Spleen (tissue), 7 donors: ENCODE measurements around the gene IGSF21.

Experiments
- POLR2AphosphoS5 ChIP-seq, 3 donors: sonication (generic); formaldehyde crosslinking; IDR thresholded peaks; one replicate each; pipeline ENCODE4 v1.5.1; 2017; ENCODE audit warnings: antibody characterized with exemption in 3 of 3
- TF ChIP-seq, protein P1 (sequence below), 11 experiments: fragments of 200-600 bp in 7 of 11; fragments of 450-650 bp in 4 of 11; sonication (generic) in 4 of 11; IDR thresholded peaks in 8 of 11; conservative IDR thresholded peaks in 3 of 11; 1 replicate in 7 of 11; 2 replicates in 4 of 11; pipeline versions ENCODE4 v1.4.0 to v1.8.0; 2016 to 2021; ENCODE audit warnings: antibody characterized with exemption in 11 of 11, inconsistent platforms in 4 of 11, mild to moderate bottlenecking in 1 of 11
- donor health status: DM: no; HTN: no; CAD: no; lungs with moderate emphysema.
- donor health status: DM: no; HTN: no; CAD: no.
- donor health status: DM: no; HTN: no; CAD: no.

DNA sequence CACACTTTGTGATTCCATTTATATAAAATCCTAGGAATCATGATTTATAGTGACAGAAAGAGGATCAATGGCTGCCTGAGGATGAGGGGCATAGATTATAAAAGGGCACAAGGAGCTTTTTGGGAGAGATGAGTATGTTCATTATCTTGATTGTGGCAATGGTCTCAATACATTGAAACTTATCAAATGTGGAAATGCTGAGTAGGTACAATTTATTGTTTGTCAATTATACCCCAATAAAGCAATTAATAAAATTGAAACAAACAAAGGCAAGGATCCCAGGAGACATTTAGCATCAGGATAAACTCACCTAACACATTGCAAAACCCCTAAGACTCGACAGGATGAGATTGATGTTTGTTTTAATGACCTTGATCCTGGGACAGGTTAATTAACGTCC is 220.1 kb downstream of the IGSF21 start:
- no peak for TF ChIP-seq POLR2AphosphoS5 (IDR thresholded peaks at IDR 0.05)
- TF ChIP-seq, protein P1, sequence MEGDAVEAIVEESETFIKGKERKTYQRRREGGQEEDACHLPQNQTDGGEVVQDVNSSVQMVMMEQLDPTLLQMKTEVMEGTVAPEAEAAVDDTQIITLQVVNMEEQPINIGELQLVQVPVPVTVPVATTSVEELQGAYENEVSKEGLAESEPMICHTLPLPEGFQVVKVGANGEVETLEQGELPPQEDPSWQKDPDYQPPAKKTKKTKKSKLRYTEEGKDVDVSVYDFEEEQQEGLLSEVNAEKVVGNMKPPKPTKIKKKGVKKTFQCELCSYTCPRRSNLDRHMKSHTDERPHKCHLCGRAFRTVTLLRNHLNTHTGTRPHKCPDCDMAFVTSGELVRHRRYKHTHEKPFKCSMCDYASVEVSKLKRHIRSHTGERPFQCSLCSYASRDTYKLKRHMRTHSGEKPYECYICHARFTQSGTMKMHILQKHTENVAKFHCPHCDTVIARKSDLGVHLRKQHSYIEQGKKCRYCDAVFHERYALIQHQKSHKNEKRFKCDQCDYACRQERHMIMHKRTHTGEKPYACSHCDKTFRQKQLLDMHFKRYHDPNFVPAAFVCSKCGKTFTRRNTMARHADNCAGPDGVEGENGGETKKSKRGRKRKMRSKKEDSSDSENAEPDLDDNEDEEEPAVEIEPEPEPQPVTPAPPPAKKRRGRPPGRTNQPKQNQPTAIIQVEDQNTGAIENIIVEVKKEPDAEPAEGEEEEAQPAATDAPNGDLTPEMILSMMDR (IDR thresholded peaks at IDR 0.05 in 8 of 11, conservative IDR thresholded peaks at IDR 0.05 in 3 of 11) = no peak
